Left ventricle myocardium inferior (tissue), 1 donor: ENCODE results near the gene GPR149. TPM values are rescaled to one million over a fixed set of nuclear protein-coding genes. Genes with fewer than 3 reads are reported as not detected.

Experiments
- DNase-seq: peaks from one replicate; pipeline ENCODE4 v3.0.0-alpha.2; 2020
- H3K27ac ChIP-seq: fragments of 200-600 bp; replicated peaks from 2 replicates; pipeline ENCODE4 v1.8.0; 2021
- H3K27me3 ChIP-seq: fragments of 200-600 bp; 2 replicates; pipeline ENCODE4 v1.8.0; 2021; ENCODE audit warnings: low read depth
- H3K36me3 ChIP-seq: fragments of 200-600 bp; 2 replicates; pipeline ENCODE4 v1.8.0; 2021
- H3K4me1 ChIP-seq: fragments of 200-600 bp; 2 replicates; pipeline ENCODE4 v1.8.0; 2021
- H3K4me3 ChIP-seq: fragments of 200-600 bp; 2 replicates; pipeline ENCODE4 v1.8.0; 2021; ENCODE audit warnings: mild to moderate bottlenecking, moderate library complexity
- H3K9me3 ChIP-seq: fragments of 200-600 bp; replicated peaks from 2 replicates; pipeline ENCODE4 v1.8.0; 2021
- CTCF ChIP-seq: fragments of 200-600 bp; IDR thresholded peaks from 2 replicates; pipeline ENCODE4 v1.8.0; 2021; ENCODE audit warnings: antibody characterized with exemption, mild to moderate bottlenecking, borderline replicate concordance
- intact Hi-C: fragments of 100-400 bp; cut with micrococcal nuclease; formaldehyde crosslinking; loops from one replicate; pipeline ENCODE4 v1.11.0; 2022
- total RNA-seq: library from RNA; stranded (reverse); fragmentation: NEBNext Ultra II Directional; extraction: Animal tissue kit (Norgen Biotek cat#: 25700); gene quantifications from one replicate; pipeline ENCODE4 v1.2.1, GENCODE V29; 2021
- donor health status: DM: no; HTN: yes; CAD: no; lungs with severe emphysema.

Gene GPR149
- total RNA-seq, 1 donor from 2014 or later: not detected

- intact Hi-C loops: no loop called here
- no peaks in the 10 kb centered on the region for H3K27me3 ChIP-seq
- H3K4me3 ChIP-seq: no peak overlapping the region
- no peak for DNase-seq
- H3K9me3 ChIP-seq: no peaks in the 10 kb centered on the region
- H3K36me3 ChIP-seq: no peaks in the 10 kb centered on the region
- no peaks in the 10 kb centered on the region for H3K4me1 ChIP-seq
- H3K27ac ChIP-seq: no peak overlapping the region
- no peak for TF ChIP-seq CTCF
Measured at GRCh38 chr3:154398084-154398967, 31.7 kb downstream of the GPR149 start.

GRCh38 chr3:154389861-154390260, 40.1 kb downstream of the GPR149 start:
- no peak for TF ChIP-seq CTCF
- intact Hi-C loops: no loop called here
- H3K9me3 ChIP-seq: no peaks in the 10 kb centered on the region
- no peaks in the 10 kb centered on the region for H3K27me3 ChIP-seq
- no peak overlapping the region for H3K4me3 ChIP-seq
- H3K36me3 ChIP-seq: no peaks in the 10 kb centered on the region
- no peak overlapping the region for H3K27ac ChIP-seq
- no peaks in the 10 kb centered on the region for H3K4me1 ChIP-seq
- DNase-seq: no peak

GRCh38 chr3:154384479-154384878, 45.5 kb downstream of the GPR149 start:
- intact Hi-C loops: no loop called here
- Histone ChIP-seq H3K27me3 (no peaks in the 10 kb centered on the region), H3K9me3 (no peaks in the 10 kb centered on the region), H3K4me3 (no peak overlapping the region), H3K27ac (no peak overlapping the region), H3K36me3 (no peaks in the 10 kb centered on the region), H3K4me1 (no peaks in the 10 kb centered on the region)
- TF ChIP-seq CTCF: no peak
- no peak for DNase-seq

GRCh38 chr3:154378311-154378710, 51.7 kb downstream of the GPR149 start:
- intact Hi-C loops: no loop called here
- H3K4me3 ChIP-seq: no peak overlapping the region
- H3K9me3 ChIP-seq: no peaks in the 10 kb centered on the region
- H3K27ac ChIP-seq: no peak overlapping the region
- DNase-seq: no peak
- no peaks in the 10 kb centered on the region for H3K36me3 ChIP-seq
- no peaks in the 10 kb centered on the region for H3K27me3 ChIP-seq
- TF ChIP-seq CTCF: no peak
- no peaks in the 10 kb centered on the region for H3K4me1 ChIP-seq

- intact Hi-C loops: no loop called here
- no peak for DNase-seq
Measured at GRCh38 chr3:154367221-154367620, 62.8 kb downstream of the GPR149 start.

More at GRCh38 chr3:154367221-154367620, 62.8 kb downstream of the GPR149 start:
- Histone ChIP-seq H3K4me1 (no peaks in the 10 kb centered on the region), H3K27ac (no peak overlapping the region), H3K36me3 (no peaks in the 10 kb centered on the region), H3K9me3 (peaks cover 19% of the 10 kb centered on the region), H3K27me3 (no peaks in the 10 kb centered on the region), H3K4me3 (no peak overlapping the region)
- TF ChIP-seq CTCF: no peak
